Stimulated activated CD8-positive, alpha-beta memory T cell treated with anti-CD3 and anti-CD28 coated beads, Interleukin-7, amount 100 ng/mL, for 24 hours (primary cell): ENCODE measurements around the gene MPHOSPH8.

ENCODE experiments used
- DNase-seq: peaks from one replicate; pipeline ENCODE4 v3.0.0-alpha.2; 2020; ENCODE audit warnings: low read depth

Gene MPHOSPH8

GRCh38 chr13:19633479-19634255 is at the start of gene MPHOSPH8:
Gene MPHOSPH8 (plus strand): TSS chr13:19633659. CDS start chr13:19633749, 90 bp downstream.
- DNase-seq: peak; percentile 82

DNA sequence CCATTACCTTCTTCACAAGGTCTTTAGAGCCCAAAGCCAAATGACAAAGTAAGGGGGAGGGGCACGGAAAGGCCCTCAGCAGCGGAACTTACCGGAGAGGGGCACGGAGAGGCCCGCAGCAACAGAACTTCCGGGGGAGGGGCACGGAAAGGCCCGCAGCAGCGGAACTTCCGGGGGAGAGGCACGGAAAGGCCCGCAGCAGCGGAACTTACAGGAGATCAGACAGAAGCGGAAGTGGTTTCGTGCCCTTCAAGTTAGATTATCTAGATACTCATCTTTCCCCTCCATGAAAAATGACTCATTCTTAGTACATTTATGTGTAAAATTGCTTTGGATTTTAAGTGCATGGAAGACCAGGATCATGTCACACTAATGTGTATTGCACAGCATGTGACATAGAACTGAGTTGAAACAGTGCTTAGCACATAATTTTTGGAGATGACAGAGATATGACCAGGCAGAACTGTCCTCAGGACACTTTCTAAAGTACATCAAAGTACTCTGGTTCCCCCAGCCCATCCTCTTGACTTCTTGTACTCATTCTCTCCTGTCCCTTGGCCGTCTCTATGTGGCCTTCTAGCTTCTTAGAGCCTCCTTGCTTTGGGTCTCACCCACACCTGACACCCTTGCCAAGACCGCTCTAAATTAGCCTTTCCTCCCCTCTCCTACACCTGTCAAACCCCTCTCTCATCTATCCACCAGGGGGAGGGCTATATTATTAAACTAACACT is 46.4 kb upstream of the MPHOSPH8 start:
- DNase-seq: peak; percentile 53

DNA sequence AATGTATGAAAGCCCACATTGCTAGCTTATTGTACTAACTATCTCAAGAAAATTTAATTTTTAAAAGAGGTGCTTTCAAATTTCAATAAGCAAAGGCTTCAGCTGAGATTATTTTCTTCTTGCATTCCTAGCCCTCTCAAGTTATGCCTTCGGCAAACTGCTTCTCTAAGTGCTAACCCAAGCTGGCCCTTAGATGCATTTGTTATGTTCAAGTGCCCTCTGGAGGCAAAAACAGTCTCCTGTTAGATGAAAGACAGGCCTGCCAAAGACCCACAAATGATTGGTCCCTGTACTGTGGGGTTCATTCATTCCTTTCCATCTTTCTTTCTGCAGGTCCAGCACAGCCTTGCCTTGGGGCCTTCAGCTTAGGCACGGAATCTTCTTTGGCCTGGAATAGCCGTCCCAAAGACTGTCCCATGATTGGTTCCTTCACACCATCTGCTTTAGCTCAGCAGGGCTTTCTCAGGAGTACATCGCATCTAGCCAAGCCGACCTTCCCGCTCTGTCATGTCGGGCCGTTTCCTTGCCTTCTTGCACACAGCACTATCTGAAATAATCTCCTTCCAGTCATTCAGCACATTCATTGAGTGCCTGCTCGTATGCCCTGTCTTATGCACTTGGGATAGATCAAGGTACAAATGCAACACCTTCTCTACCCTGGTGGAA is 45.7 kb upstream of the MPHOSPH8 start:
- DNase-seq: no peak

- no peak for DNase-seq
Observed at GRCh38 chr13:19589312-19589711, 44.1 kb upstream of the MPHOSPH8 start.

DNA sequence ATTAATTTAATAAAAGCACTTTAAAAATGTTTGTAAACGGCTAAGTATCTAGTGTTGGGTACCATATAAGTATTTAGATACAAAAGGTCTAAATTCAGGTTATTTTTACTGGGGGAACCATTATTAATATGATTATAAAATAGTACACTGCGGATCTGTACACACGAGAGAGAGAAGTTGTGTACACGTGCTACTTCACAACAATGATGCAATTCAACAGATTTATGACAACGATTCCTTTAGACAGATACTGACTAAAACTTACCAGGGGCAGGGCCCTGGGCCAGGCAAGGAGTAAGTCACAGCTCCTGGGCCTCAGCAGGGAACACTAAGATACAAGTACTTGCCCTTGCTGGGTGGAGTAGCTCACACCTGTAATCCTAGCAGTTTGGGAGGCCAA is 43.0 kb upstream of the MPHOSPH8 start:
- no peak for DNase-seq

GRCh38 chr13:19591864-19592263 is 41.6 kb upstream of the MPHOSPH8 start:
- DNase-seq: no peak

- no peak for DNase-seq
Observed at GRCh38 chr13:19592657-19593180, 40.7 kb upstream of the MPHOSPH8 start.

- DNase-seq: no peak
Observed at GRCh38 chr13:19596086-19596485, 37.4 kb upstream of the MPHOSPH8 start.

- no peak for DNase-seq
Observed at GRCh38 chr13:19596960-19597361, 36.5 kb upstream of the MPHOSPH8 start.

GRCh38 chr13:19597523-19597922 is 35.9 kb upstream of the MPHOSPH8 start:
- no peak for DNase-seq

- no peak for DNase-seq
Observed at GRCh38 chr13:19601749-19602725, 31.4 kb upstream of the MPHOSPH8 start.

DNA sequence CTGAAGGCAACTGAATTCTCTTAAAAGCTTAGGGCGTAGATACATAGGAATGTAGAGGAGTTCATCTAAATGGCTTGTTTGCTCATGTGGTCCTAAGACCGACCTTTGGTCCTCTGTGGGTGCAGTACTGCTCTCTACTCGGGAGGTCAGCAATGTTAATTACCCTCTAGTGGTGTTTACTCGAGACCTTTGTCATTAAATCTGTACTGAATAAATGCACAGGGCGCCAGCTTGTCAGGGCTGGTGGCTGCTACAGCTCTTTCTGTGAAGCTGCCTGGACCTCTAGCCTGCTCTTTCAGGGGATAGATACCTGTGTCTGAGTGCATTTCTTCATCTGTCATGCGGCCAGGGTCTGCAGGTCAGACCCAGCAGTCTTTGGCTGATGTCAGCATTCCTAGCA is 29.2 kb upstream of the MPHOSPH8 start:
- no peak for DNase-seq

DNA sequence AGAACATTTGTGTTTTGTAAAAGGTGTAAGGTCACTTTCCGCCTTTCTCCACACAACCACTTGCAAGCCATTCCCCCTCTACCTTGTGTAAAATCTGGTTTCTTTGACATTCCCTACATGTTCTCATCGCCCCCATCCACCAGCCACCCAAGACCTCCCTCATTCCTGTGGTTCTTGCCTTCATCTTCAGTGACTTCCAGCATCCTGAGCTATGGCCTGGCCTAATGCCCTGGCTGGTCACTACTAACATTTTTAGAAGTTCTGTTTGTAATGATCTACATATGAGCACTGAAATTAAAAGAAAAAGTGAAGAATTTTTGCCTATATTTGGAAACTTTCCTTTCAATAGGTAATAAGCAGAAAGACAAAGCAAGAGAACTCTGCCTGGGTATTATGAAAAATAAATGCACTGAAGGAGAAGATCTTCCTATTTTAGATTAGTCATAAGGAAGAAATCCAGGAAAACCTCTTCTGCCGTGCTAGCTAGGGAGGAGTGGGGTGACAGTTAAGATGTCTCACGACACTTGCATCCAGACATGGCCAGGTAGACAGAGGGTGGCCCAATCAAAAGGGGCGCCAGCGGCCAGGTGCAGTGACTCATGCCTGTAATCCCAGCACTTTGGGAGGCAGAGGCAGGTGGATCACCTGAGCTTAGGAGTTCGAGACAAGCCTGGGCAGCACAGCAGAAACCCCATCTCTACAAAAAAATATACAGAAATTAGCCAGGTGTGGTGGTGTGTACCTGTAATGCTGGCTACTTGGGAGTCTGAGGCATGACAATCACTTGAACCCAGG is 28.1 kb upstream of the MPHOSPH8 start:
- no peak for DNase-seq

GRCh38 chr13:19606152-19606551 is 27.3 kb upstream of the MPHOSPH8 start:
- DNase-seq: no peak

GRCh38 chr13:19606737-19607136 is 26.7 kb upstream of the MPHOSPH8 start:
- no peak for DNase-seq

GRCh38 chr13:19607523-19608078 is 25.9 kb upstream of the MPHOSPH8 start:
- no peak for DNase-seq

DNA sequence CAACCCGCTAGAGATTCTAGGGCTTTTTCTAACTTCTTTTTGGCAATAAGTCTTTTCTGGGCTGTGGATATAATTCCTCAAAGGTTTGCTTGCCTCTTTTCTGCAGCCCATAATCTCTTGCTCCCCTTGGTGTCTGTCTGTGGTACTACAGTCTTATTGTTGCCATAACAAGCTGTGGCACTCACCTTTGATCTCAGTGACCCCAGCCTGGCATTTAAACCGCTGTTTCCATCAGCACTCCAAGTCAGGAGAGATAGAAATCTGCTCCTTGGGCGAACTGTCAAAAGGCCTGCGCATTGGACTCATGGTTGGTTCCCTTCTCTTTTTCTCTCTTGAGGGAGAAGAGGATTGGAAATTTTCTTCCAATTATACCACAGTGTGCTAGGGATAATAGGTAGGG is 14.5 kb upstream of the MPHOSPH8 start:
- no peak for DNase-seq

DNA sequence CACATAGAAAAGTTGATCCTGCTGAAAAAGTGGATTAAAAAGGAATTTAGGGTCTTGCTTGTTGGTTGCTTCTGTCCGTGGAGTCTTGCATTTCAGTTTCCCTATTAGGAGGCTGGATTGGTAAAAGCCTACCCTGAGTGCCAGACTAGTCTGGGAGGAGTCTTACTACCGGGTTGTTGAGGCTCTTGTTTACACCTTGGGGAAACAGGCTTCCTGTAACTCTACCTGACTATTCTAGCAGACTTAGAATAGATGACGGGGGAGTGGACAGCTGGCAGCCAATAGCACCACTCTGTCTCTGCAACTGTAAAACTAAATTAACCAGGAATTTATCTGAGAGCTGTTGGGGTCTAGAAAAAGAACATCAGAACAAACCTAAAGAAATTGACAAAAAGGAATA is 11.3 kb upstream of the MPHOSPH8 start:
- no peak for DNase-seq

DNA sequence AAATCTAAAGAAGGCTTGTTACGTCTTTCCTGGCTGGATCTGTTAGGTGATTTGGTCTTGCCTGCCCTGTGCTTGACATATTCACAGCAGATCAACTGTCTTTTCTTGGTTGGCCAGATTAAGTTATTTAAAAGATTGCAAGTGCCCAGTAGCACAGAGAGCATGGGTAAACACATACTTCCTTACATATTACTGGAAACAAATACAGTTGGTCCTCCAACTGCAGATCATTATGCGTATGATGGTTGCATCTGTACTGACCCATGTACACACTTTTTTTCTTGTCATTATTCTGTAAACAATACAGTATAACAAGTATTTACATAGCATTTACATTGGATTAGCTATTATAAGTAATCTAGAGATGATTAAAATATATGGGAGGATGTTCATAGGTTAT is 9.2 kb upstream of the MPHOSPH8 start:
- DNase-seq: no peak

DNA sequence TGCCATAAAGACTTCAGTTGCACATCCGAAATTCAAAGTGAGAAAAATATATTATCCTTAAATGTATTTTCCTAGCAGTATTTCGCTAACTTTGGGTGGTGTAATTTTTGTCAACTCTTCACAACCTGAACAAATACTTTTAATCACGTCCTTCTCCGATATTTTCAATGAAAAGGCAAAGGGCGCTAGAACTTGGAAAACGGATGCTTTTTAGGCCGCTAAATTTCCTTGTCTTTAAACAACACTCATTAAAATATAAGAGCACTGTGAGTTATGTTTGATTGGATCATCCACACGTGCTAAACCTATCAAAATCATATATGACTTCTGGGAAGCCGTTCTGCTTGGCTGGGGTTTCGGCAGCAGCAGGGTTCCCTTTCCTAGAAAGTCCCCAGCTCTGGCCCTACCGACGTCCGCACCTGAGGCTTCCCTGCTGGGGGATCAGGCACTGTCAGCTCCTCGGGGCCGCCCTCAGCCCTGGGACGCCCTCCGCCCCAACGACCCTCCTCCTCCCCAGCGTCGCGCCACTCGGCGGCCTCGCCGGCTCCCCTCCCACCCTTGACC is 462 bp upstream of the MPHOSPH8 start:
- DNase-seq: no peak
